NT2/D1 (cell line): Measurements from ENCODE around the gene CEP131.

Experiments used
- SUZ12 ChIP-seq: IDR thresholded peaks from 2 replicates; pipeline ENCODE4 v1.6.1; 2011; ENCODE audit not compliant: insufficient read length, insufficient read depth; ENCODE audit errors: extremely low read depth
- YY1 ChIP-seq: IDR thresholded peaks from 2 replicates; pipeline ENCODE4 v1.6.1; 2011; ENCODE audit not compliant: insufficient read length, insufficient read depth
- ZNF274 ChIP-seq: IDR thresholded peaks from 2 replicates; pipeline ENCODE4 v1.6.1; 2011; ENCODE audit warnings: mild to moderate bottlenecking, low read depth, low read length

GRCh38 chr17:81189670-81190530 lies 32.9 kb downstream of the CEP131 start:
- no peak for TF ChIP-seq SUZ12
- no peak for TF ChIP-seq ZNF274
- TF ChIP-seq YY1: no peak
